ENCODE data around the gene MCRIP2.
"Not testable (repeated sequence)": the region's sequence is repeated elsewhere in the genome, so short reads cannot be mapped to it uniquely, and the experiment has no call there.

MCRIP2 gene

DNA sequence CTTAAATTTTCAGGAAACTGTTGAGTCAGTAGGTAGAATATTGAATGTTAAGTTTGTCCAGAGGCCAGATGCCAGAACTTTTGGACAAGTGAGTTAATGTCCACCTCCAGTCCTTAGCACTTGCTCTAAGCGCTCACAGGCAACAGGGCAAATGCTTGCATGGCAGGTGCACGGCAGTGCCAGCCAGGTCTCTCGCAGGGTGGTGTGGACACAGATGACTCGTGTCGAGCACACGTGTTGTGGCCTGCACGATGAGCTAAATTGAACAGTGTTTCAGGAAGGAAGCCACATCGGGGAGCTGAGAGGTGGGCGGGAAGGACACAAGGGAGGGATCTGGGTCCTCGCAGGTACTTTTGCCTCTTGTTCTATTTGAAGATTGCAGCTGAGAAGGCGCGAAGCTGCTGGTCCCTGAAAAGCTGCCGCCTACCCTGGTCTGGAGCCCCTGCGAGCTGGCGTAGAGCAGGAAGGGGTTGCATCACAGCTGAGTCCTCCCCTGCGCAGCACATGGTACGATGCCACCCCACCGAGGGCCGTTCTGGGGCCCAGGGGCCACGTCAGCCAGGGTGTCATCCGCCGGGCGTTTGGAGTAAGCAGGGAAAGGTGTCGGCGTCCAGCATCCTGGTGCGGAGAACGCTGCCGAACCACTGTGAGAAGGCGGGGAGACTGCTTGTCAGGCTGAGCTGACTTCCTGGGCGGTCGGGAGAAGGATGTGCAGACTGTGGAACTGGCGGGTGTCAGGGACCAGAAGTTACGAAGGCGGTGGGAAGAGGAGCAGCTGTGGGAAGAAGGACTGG is 45.5 kb upstream of the MCRIP2 start:
- TF ChIP-seq, protein P1, sequence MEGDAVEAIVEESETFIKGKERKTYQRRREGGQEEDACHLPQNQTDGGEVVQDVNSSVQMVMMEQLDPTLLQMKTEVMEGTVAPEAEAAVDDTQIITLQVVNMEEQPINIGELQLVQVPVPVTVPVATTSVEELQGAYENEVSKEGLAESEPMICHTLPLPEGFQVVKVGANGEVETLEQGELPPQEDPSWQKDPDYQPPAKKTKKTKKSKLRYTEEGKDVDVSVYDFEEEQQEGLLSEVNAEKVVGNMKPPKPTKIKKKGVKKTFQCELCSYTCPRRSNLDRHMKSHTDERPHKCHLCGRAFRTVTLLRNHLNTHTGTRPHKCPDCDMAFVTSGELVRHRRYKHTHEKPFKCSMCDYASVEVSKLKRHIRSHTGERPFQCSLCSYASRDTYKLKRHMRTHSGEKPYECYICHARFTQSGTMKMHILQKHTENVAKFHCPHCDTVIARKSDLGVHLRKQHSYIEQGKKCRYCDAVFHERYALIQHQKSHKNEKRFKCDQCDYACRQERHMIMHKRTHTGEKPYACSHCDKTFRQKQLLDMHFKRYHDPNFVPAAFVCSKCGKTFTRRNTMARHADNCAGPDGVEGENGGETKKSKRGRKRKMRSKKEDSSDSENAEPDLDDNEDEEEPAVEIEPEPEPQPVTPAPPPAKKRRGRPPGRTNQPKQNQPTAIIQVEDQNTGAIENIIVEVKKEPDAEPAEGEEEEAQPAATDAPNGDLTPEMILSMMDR (IDR thresholded peaks at IDR 0.05), result no peak
- no peak for TF ChIP-seq ZFX (IDR thresholded peaks at IDR 0.05; ENCODE audit: borderline replicate concordance)

GRCh38 chr16:596736-597060 is 44.9 kb upstream of the MCRIP2 start:
- no peak overlapping the region for H3K27ac ChIP-seq
- TF ChIP-seq, protein P1 (IDR thresholded peaks at IDR 0.05), result no peak
- TF ChIP-seq ZFX (IDR thresholded peaks at IDR 0.05; ENCODE audit: borderline replicate concordance), result no peak

More for the DNA sequence above, 45.5 kb upstream of the MCRIP2 start:
- no peak overlapping the region for H3K27ac ChIP-seq

GRCh38 chr16:597655-598054 is 44.0 kb upstream of the MCRIP2 start:
- H3K27ac ChIP-seq, result not testable (repeated sequence)

DNA sequence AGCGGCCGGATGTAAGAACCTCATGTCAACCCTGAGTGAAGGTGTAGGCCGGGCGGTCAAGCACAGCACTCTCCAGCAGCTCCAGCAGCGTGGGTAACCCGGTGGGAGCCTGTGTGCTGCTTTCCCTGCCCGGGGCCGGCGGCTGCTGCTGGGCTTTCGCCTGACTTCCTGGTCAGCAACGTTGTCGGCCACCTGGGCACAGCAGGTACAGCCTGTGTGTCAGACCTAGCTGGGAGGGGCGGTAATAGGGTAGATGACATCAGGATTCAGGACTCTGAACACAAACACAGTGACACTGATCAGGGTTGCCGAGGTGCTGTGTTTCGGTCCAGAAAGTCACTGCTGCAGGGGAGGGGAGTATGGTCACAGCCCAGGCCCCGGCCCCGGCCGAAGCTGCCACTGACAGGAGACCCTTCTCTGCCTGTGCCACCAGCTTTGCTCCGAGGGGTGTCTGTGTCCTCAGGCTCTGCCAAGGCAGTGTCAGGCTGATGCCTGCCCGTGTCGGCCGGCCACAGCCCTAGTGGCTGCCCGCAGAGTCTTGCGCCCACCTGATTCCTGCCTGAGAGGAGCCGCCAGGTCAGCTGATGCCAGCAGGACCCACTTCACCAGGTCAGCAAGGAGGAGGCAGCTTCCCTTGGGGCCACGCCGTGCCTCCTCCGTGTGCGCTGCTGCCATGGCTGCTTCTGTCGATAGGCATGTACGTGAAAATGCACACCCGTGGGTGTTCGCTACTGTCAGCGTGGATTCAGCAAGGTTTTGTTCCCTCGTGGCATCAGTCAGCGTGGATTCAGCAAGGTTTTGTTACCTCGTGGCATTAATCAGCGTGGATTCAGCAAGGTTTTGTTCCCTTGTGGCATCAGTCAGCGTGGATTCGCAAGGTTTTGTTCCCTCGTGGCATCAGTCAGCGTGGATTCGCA is 42.5 kb upstream of the MCRIP2 start:
- no peak overlapping the region for H3K27ac ChIP-seq
- TF ChIP-seq, protein P1 (IDR thresholded peaks at IDR 0.05), result no peak
- no peak for TF ChIP-seq ZFX (IDR thresholded peaks at IDR 0.05; ENCODE audit: borderline replicate concordance)

DNA sequence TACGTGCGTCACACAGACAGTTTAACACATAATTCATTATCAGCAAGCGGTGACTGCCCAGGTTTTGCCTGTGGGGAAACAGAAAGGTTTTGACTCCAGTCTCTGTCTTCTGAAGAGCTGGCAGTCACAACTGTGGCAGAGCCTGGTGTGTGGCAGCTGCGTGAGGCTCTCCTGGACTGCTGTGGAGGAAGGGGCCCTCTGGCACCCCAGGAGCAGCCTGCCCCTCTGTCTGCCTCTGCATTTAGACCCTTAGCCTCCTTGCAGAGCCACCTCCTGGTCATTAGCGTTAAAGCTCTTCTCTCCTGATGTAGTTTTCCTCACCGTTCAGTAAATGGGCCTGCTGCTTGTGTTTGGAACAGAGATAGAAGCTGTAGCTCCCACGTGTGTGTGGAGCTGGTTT is 40.8 kb upstream of the MCRIP2 start:
- no peak for TF ChIP-seq ZFX (IDR thresholded peaks at IDR 0.05; ENCODE audit: borderline replicate concordance)
- TF ChIP-seq, protein P1 (IDR thresholded peaks at IDR 0.05), result no peak
- no peak overlapping the region for H3K27ac ChIP-seq

GRCh38 chr16:603933-604332 is 37.7 kb upstream of the MCRIP2 start:
- no peak overlapping the region for H3K27ac ChIP-seq
- TF ChIP-seq, protein P1 (IDR thresholded peaks at IDR 0.05), result no peak
- TF ChIP-seq ZFX (IDR thresholded peaks at IDR 0.05; ENCODE audit: borderline replicate concordance), result no peak

DNA sequence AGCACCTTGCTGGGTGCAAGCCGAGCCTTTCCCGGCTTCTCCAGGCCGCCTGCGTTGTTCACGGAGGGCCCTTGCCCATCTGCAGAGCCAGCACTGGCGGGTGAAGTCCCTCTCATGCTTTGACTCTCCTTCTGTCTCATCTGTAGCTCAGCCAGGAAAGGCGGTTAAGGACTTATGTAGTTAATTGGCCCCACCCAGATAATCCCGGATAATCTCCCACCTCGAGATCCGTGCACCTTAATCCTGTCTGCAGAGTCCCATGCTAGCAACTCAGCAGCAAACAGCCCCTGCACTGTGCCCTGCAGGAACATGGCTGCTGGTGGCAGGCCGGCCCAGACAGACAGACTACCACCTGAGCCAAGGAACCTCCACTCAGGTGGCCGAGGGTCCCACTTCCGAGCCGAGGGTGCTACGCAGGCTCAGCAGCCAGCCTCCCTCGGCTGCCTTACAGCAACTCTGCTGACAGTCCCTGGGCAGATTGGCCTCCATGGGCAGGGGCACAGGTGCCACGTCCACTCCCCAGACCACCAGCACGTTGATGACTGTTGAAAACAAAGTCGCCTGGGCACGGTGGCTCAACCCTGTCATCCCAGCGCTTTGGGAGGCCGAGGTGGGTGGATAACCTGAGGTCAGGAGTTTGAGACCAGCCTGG is 34.8 kb upstream of the MCRIP2 start:
- no peak overlapping the region for H3K27ac ChIP-seq
- TF ChIP-seq ZFX (IDR thresholded peaks at IDR 0.05; ENCODE audit: borderline replicate concordance), result no peak
- TF ChIP-seq, protein P1 (IDR thresholded peaks at IDR 0.05), result no peak

Data from 22Rv1 (cell line).